ENCODE results near the gene MYOM1. TPM values are rescaled to one million over a fixed set of nuclear protein-coding genes. Genes with fewer than 3 reads are reported as not detected.

MYOM1 gene
- total and polyA plus RNA-seq, 2 donors (not counting 3 experiments of a cell fraction or from before 2014, with no cell fraction given) = 0.08 TPM; not detected in 1

- no peaks in the 10 kb centered on the region for H3K27me3 ChIP-seq (ENCODE audit: control insufficient read depth in 2 of 2, insufficient read depth in 2 of 2, low read length in 2 of 2)
- H4K20me1 ChIP-seq (replicated peaks; ENCODE audit: control insufficient read depth, extremely low read depth, insufficient read depth, low read length) = no peaks in the 10 kb centered on the region
- no peak overlapping the region for H3K4me2 ChIP-seq (ENCODE audit: insufficient read depth, low read length)
- ChIA-PET CTCF (interaction anchor here (1.4 kb wide), 1 partner anchor 62 kb away, joined by 6 read pairs; no protein-coding TSS in a partner anchor), POLR2A (no interaction called here)
- H3K27ac ChIP-seq (ENCODE audit: insufficient read depth, low read depth, low read length) = no peak overlapping the region
- H3K9me1 ChIP-seq (replicated peaks; ENCODE audit: control insufficient read depth, extremely low read depth, insufficient read depth, low read length) = no peaks in the 10 kb centered on the region
- H3K79me2 ChIP-seq (ENCODE audit: control insufficient read depth, insufficient read depth, low read length) = no peaks in the 10 kb centered on the region
- BruUV-seq (replicated peaks) = no TSS peak
- no peak overlapping the region for H2AFZ ChIP-seq (ENCODE audit: low read depth, low read length)
- H3K4me1 ChIP-seq (ENCODE audit: control insufficient read depth, extremely low read depth, insufficient read depth, low read length) = no peaks in the 10 kb centered on the region
- no peak overlapping the region for H3K9ac ChIP-seq (replicated peaks; ENCODE audit: extremely low read depth, insufficient read depth, low read length)
- H3K9me3 ChIP-seq (replicated peaks; ENCODE audit: control insufficient read depth, insufficient read depth, low read length) = no peaks in the 10 kb centered on the region
- FAIRE-seq (no peak), DNase-seq (ENCODE audit: low read depth, low spot score) (no peak)
- intact Hi-C loops (cut with micrococcal nuclease) = no loop called here
- H3K4me3 ChIP-seq (replicated peaks in 1 of 3; ENCODE audit: insufficient read depth in 1 of 3, low read depth in 1 of 3, low read length in 3 of 3) = no peak overlapping the region
- no peak for TF ChIP-seq MAX (IDR thresholded peaks at IDR 0.05; ENCODE audit: insufficient read depth, insufficient read length)
- TF ChIP-seq CTCF (IDR thresholded peaks at IDR 0.05; ENCODE audit: extremely low read depth in 1 of 2, insufficient read depth in 1 of 2, low read depth in 1 of 2, low read length in 2 of 2) = no peak
- no peak for TF ChIP-seq POLR2A (IDR thresholded peaks at IDR 0.05; ENCODE audit: low read depth, low read length)
- dilution Hi-C loops (cut with MboI; ENCODE audit: extremely low pct_ligation_motif_present, low sequenced_read_pairs) = no loop called here
- no peaks in the 10 kb centered on the region for H3K36me3 ChIP-seq (ENCODE audit: control insufficient read depth in 2 of 2, extremely low read depth in 1 of 2, insufficient read depth in 2 of 2, low read length in 2 of 2)
These were observed 152.6 kb downstream of the MYOM1 start for GRCh38 chr18:3067165-3067661.

- Histone ChIP-seq H3K27me3 (ENCODE audit: control insufficient read depth in 2 of 2, insufficient read depth in 2 of 2, low read length in 2 of 2) (no peaks in the 10 kb centered on the region), H4K20me1 (replicated peaks; ENCODE audit: control insufficient read depth, extremely low read depth, insufficient read depth, low read length) (no peaks in the 10 kb centered on the region), H3K9me1 (replicated peaks; ENCODE audit: control insufficient read depth, extremely low read depth, insufficient read depth, low read length) (no peaks in the 10 kb centered on the region), H3K4me3 (replicated peaks in 1 of 3; ENCODE audit: insufficient read depth in 1 of 3, low read depth in 1 of 3, low read length in 3 of 3) (no peak overlapping the region), H3K36me3 (ENCODE audit: control insufficient read depth in 2 of 2, extremely low read depth in 1 of 2, insufficient read depth in 2 of 2, low read length in 2 of 2) (no peaks in the 10 kb centered on the region), H3K4me1 (ENCODE audit: control insufficient read depth, extremely low read depth, insufficient read depth, low read length) (no peaks in the 10 kb centered on the region), H2AFZ (ENCODE audit: low read depth, low read length) (no peak overlapping the region), H3K4me2 (ENCODE audit: insufficient read depth, low read length) (no peak overlapping the region), H3K79me2 (ENCODE audit: control insufficient read depth, insufficient read depth, low read length) (no peaks in the 10 kb centered on the region), H3K27ac (ENCODE audit: insufficient read depth, low read depth, low read length) (no peak overlapping the region), H3K9ac (replicated peaks; ENCODE audit: extremely low read depth, insufficient read depth, low read length) (no peak overlapping the region), H3K9me3 (replicated peaks; ENCODE audit: control insufficient read depth, insufficient read depth, low read length) (no peaks in the 10 kb centered on the region)
- POLR2A ChIA-PET = interaction anchor here (0.7 kb wide), 1 partner anchor 403 kb away, joined by 4 read pairs; no protein-coding TSS in a partner anchor
- no peak for DNase-seq (ENCODE audit: low read depth, low spot score)
- TF ChIP-seq MYC (IDR thresholded peaks at IDR 0.05; ENCODE audit: low read depth, low read length) (no peak), FOS (IDR thresholded peaks at IDR 0.05; ENCODE audit: borderline replicate concordance, insufficient read depth, low read length) (no peak), EZH2 (IDR thresholded peaks at IDR 0.05; ENCODE audit: borderline replicate concordance, low read depth, low read length, severe bottlenecking) (no peak), CTCF (IDR thresholded peaks at IDR 0.05; ENCODE audit: extremely low read depth in 1 of 2, insufficient read depth in 1 of 2, low read depth in 1 of 2, low read length in 2 of 2) (no peak), JUN (IDR thresholded peaks at IDR 0.05; ENCODE audit: borderline replicate concordance, insufficient read depth, insufficient read length, low read depth) (no peak), POLR2A (IDR thresholded peaks at IDR 0.05; ENCODE audit: low read depth, low read length) (no peak), POLR2AphosphoS5 (IDR thresholded peaks at IDR 0.05; ENCODE audit: insufficient read depth, low read depth, low read length) (no peak)
- FAIRE-seq = no peak
- CTCF ChIA-PET = interaction anchor here (1.0 to 2.3 kb wide), 8 partner anchors 11 to 179 kb away, joined by 3 to 9 read pairs (median 4); no protein-coding TSS in a partner anchor
- intact Hi-C loops (cut with micrococcal nuclease) (no loop called here), dilution Hi-C loops (cut with MboI; ENCODE audit: extremely low pct_ligation_motif_present, low sequenced_read_pairs) (no loop called here)
- BruUV-seq (replicated peaks) = no TSS peak
These were observed 153.2 kb downstream of the MYOM1 start for GRCh38 chr18:3066341-3067110.
